ENCODE measurements around the gene SSR3.

- no peak for TF ChIP-seq PHF8 (conservative IDR thresholded peaks at IDR 0.05; ENCODE audit: low read depth, low read length)
- TF ChIP-seq YY1 (IDR thresholded peaks at IDR 0.05; ENCODE audit: low read depth, low read length): no peak
- no peak for TF ChIP-seq NANOG (IDR thresholded peaks at IDR 0.05; ENCODE audit: insufficient read depth, low read depth, low read length, poor library complexity, severe bottlenecking)
- no peak for TF ChIP-seq E2F6 (IDR thresholded peaks at IDR 0.05)
Observed at GRCh38 chr3:156513619-156514018, 41.3 kb downstream of the SSR3 start.
